ENCODE data around the gene NGB.
A peak's percentile ranks its signal among the peaks of the same experiment; 100 is the strongest.

The NGB gene

DNA sequence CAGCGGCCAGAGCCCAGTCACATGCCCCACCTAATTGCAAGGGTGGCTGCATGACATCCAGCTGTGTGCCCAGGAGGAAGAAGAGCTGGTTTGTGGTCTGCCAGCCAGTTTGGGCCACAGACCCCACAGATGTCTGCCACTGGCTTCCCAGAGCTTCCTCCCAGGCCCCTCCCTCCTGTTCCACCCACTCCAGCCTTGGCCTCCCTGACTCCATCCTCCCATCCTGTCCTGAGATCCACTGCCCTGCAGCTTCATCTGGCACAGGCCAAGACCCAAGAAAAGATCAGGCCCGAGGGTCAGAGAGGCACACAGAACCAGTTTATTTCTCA is 5.9 kb downstream of the NGB start:
- no peak overlapping the region for H3K27ac ChIP-seq (replicated peaks)
- H3K4me3 ChIP-seq (replicated peaks; ENCODE audit: insufficient read depth, low read length), result no peak overlapping the region
- no peak for DNase-seq (ENCODE audit: low read depth in 1 of 2, low spot score in 1 of 2)
- TF ChIP-seq, protein P1, sequence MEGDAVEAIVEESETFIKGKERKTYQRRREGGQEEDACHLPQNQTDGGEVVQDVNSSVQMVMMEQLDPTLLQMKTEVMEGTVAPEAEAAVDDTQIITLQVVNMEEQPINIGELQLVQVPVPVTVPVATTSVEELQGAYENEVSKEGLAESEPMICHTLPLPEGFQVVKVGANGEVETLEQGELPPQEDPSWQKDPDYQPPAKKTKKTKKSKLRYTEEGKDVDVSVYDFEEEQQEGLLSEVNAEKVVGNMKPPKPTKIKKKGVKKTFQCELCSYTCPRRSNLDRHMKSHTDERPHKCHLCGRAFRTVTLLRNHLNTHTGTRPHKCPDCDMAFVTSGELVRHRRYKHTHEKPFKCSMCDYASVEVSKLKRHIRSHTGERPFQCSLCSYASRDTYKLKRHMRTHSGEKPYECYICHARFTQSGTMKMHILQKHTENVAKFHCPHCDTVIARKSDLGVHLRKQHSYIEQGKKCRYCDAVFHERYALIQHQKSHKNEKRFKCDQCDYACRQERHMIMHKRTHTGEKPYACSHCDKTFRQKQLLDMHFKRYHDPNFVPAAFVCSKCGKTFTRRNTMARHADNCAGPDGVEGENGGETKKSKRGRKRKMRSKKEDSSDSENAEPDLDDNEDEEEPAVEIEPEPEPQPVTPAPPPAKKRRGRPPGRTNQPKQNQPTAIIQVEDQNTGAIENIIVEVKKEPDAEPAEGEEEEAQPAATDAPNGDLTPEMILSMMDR (IDR thresholded peaks at IDR 0.05; ENCODE audit: insufficient read depth, low read length), result no peak
- TF ChIP-seq GABPA (IDR thresholded peaks at IDR 0.05; ENCODE audit: low read depth) (no peak), POLR2AphosphoS5 (IDR thresholded peaks at IDR 0.05; ENCODE audit: low read depth) (no peak), REST (IDR thresholded peaks at IDR 0.05; ENCODE audit: insufficient replicate concordance, low read depth) (no peak), SPI1 (IDR thresholded peaks at IDR 0.05; ENCODE audit: borderline replicate concordance, low read depth) (no peak)
- H3K27me3 ChIP-seq (ENCODE audit: insufficient read depth, poor library complexity, severe bottlenecking), result no peaks in the 10 kb centered on the region

GRCh38 chr14:77264466-77265186 is 6.4 kb downstream of the NGB start:
- no peak for TF ChIP-seq SPI1 (IDR thresholded peaks at IDR 0.05; ENCODE audit: borderline replicate concordance, low read depth)
- TF ChIP-seq, protein P1 (IDR thresholded peaks at IDR 0.05; ENCODE audit: insufficient read depth, low read length), result no peak
- TF ChIP-seq GABPA (IDR thresholded peaks at IDR 0.05; ENCODE audit: low read depth), result no peak
- no peak for TF ChIP-seq POLR2AphosphoS5 (IDR thresholded peaks at IDR 0.05; ENCODE audit: low read depth)
- TF ChIP-seq REST (IDR thresholded peaks at IDR 0.05; ENCODE audit: insufficient replicate concordance, low read depth), result no peak
- no peak for DNase-seq (ENCODE audit: low read depth in 1 of 2, low spot score in 1 of 2)
- H3K4me3 ChIP-seq (replicated peaks; ENCODE audit: insufficient read depth, low read length), result no peak overlapping the region
- H3K27me3 ChIP-seq (ENCODE audit: insufficient read depth, poor library complexity, severe bottlenecking), result no peaks in the 10 kb centered on the region
- H3K27ac ChIP-seq (replicated peaks), result no peak overlapping the region

DNA sequence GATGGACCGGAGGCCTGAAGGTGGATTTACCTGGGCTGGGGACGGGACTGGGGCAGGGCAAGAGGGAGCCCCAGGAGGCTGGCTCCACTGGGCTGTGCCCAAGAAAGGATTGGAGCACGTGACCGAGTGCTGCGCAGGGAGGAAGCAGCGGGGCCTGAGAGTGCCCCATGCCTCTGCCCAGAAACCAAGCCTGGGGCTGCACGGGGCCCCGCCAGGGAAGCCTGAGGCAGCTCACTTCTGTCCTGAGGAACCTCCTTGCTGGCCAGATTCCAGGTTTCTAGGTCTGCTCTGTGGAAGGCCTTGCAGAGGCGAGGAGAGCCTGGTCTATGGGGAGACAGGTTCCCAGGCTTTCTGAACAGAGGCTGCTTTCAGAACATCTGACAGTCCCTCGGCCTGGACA is 10.4 kb downstream of the NGB start:
- Histone ChIP-seq H3K27me3 (ENCODE audit: insufficient read depth, poor library complexity, severe bottlenecking) (no peaks in the 10 kb centered on the region), H3K4me3 (replicated peaks; ENCODE audit: insufficient read depth, low read length) (no peak overlapping the region), H3K27ac (replicated peaks) (no peak overlapping the region)
- peak; percentile 65 to 77 for DNase-seq (ENCODE audit: low read depth in 1 of 2, low spot score in 1 of 2)
- TF ChIP-seq REST (IDR thresholded peaks at IDR 0.05; ENCODE audit: insufficient replicate concordance, low read depth) (no peak), SPI1 (IDR thresholded peaks at IDR 0.05; ENCODE audit: borderline replicate concordance, low read depth) (peak; percentile 22; the same call in 1 of the 2 replicates), GABPA (IDR thresholded peaks at IDR 0.05; ENCODE audit: low read depth) (no peak)
